ENCODE results near the gene WNT7B. TPM values are rescaled to one million over a fixed set of nuclear protein-coding genes. Genes with fewer than 3 reads are reported as not detected.

The WNT7B gene
- total and polyA plus RNA-seq, 10 of the 15 experiments (the other 5 are each of a cell fraction or from before 2014, with no cell fraction given), result 0.12 TPM; not detected in 9

DNA sequence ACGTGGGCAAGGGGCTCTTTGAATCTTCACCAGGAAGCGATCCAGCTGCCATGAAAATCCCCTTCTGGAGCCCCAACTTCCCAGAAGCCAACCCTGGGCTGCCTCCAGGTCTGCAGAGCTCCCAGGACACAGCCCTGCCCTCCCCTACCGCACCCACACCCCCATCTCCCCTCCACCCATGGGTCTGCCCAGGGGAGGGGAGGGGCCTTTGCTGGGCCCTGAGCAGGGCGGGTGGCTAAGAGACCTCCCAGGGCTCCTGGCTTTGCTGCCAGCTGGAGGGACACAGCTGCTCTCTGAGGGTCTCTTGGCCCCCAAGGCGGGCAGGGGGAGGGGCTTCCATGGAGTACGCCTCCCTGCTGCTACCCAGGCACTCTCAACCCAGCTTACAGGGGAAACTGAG lies 64.1 kb downstream of the WNT7B start:
- H3K36me3 ChIP-seq (ENCODE audit: control insufficient read depth in 2 of 2, insufficient read depth in 2 of 2, low read length in 1 of 2), result no peaks in the 10 kb centered on the region
- CTCF ChIA-PET, result no interaction called here
- FAIRE-seq (no peak), ATAC-seq (no peak), DNase-seq (ENCODE audit: low read depth, low spot score) (no peak)
- H3K79me2 ChIP-seq (ENCODE audit: control insufficient read depth, insufficient read depth, low read length), result no peaks in the 10 kb centered on the region
- WGBS (ENCODE audit: insufficient coverage, insufficient replicate concordance, low lambda C conversion rate, missing lambda C conversion rate), result 2% methylated on average over 5 of the region's 6 CpGs
- TF ChIP-seq MYB (IDR thresholded peaks at IDR 0.05; ENCODE audit: borderline replicate concordance, low read depth, low read length) (no peak), PAX8 (IDR thresholded peaks at IDR 0.05) (no peak), RFX5 (IDR thresholded peaks at IDR 0.05; ENCODE audit: low read depth, low read length) (no peak), ZNF207 (IDR thresholded peaks at IDR 0.05; ENCODE audit: borderline replicate concordance) (no peak), CBX3 (IDR thresholded peaks at IDR 0.05; ENCODE audit: borderline replicate concordance, low read depth) (no peak), RBBP5 (conservative IDR thresholded peaks at IDR 0.05) (no peak), JUND (IDR thresholded peaks at IDR 0.05; ENCODE audit: low read depth, low read length) (no peak), SMC3 (IDR thresholded peaks at IDR 0.05; ENCODE audit: borderline replicate concordance, low read length) (no peak)
- H3K4me3 ChIP-seq, result no peak overlapping the region
- no peak overlapping the region for H2AFZ ChIP-seq (ENCODE audit: control insufficient read depth, low read depth, low read length)
- H3K27ac ChIP-seq (ENCODE audit: control insufficient read depth, insufficient read depth), result no peak overlapping the region
- intact Hi-C loops (cut with micrococcal nuclease; ENCODE audit: unreplicated experiment), result no loop called here
- SMC1A ChIA-PET (ENCODE audit: uncharacterized antibody, unreplicated experiment), result no interaction called here
- no peaks in the 10 kb centered on the region for H3K27me3 ChIP-seq (replicated peaks in 1 of 2; ENCODE audit: control insufficient read depth in 2 of 2, insufficient read depth in 2 of 2, low read length in 1 of 2)
- no peaks in the 10 kb centered on the region for H4K20me1 ChIP-seq (ENCODE audit: control insufficient read depth, insufficient read depth)
- H3K9me3 ChIP-seq (replicated peaks; ENCODE audit: control insufficient read depth, insufficient read depth, low read length), result no peaks in the 10 kb centered on the region; the same call in 2 of the 3 replicates
- in situ Hi-C loops (cut with MboI), result no loop called here
- POLR2A ChIA-PET, result no interaction called here
- no peak overlapping the region for H3K4me2 ChIP-seq (ENCODE audit: control insufficient read depth, insufficient read depth)
- H3K9ac ChIP-seq (ENCODE audit: control insufficient read depth, insufficient read depth, low read length), result no peak overlapping the region
- RAD21 ChIA-PET (ENCODE audit: unreplicated experiment), result no interaction called here
- no TSS peak for BruUV-seq (replicated peaks)
- H3K4me1 ChIP-seq (ENCODE audit: control insufficient read depth, insufficient read depth, low read length), result no peaks in the 10 kb centered on the region

DNA sequence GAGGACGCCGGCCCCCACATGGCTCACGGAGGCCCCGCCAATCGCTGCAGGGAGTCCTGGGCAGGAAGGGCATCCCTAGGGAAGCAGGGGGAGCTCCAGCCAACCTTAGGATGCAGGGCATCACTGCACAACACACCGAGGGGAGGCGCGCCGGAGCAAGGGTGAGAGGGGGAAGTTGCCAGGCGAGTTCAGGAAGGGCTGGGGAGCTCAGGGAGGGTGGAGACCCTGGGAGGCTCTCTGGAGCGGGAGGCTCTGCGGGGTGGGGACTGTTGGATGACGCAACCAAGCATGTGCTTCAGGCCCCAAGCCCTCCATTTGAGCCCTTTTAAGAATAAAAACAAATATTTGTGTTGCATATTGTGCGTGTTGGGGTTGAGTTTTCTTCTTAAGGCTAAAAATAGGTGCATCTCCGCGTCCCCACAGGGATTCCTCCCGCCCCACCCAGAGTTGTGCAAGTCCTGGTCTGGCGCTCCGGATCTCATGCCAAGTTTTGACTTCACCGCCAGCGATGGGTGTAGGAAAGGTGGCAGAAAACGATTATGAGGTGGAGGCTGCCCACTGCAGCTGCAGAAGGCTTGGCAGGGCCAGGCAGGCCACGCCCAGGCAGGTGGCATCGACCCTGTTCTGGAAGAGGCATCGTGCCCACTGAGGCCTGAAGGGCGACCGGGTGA lies 65.2 kb downstream of the WNT7B start:
- intact Hi-C loops (cut with micrococcal nuclease; ENCODE audit: unreplicated experiment), result no loop called here
- no peak for TF ChIP-seq IKZF1 (conservative IDR thresholded peaks at IDR 0.05)
- no peak for TF ChIP-seq CBX5 (IDR thresholded peaks at IDR 0.05; ENCODE audit: low read depth)
- TF ChIP-seq, protein P1, sequence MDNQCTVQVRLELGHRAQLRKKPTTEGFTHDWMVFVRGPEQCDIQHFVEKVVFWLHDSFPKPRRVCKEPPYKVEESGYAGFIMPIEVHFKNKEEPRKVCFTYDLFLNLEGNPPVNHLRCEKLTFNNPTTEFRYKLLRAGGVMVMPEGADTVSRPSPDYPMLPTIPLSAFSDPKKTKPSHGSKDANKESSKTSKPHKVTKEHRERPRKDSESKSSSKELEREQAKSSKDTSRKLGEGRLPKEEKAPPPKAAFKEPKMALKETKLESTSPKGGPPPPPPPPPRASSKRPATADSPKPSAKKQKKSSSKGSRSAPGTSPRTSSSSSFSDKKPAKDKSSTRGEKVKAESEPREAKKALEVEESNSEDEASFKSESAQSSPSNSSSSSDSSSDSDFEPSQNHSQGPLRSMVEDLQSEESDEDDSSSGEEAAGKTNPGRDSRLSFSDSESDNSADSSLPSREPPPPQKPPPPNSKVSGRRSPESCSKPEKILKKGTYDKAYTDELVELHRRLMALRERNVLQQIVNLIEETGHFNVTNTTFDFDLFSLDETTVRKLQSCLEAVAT (IDR thresholded peaks at IDR 0.05), result no peak
- TF ChIP-seq, protein P2, sequence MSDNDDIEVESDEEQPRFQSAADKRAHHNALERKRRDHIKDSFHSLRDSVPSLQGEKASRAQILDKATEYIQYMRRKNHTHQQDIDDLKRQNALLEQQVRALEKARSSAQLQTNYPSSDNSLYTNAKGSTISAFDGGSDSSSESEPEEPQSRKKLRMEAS (IDR thresholded peaks at IDR 0.05; ENCODE audit: low read depth, low read length), result no peak
- no peak for TF ChIP-seq BACH1 (IDR thresholded peaks at IDR 0.05; ENCODE audit: borderline replicate concordance)
- TF ChIP-seq NFXL1 (IDR thresholded peaks at IDR 0.05; ENCODE audit: borderline replicate concordance), result no peak
- no peak for TF ChIP-seq SREBF2 (IDR thresholded peaks at IDR 0.05; ENCODE audit: low read length)
- TF ChIP-seq KDM1A (IDR thresholded peaks at IDR 0.05; ENCODE audit: borderline replicate concordance), result no peak
- TF ChIP-seq, protein P3, sequence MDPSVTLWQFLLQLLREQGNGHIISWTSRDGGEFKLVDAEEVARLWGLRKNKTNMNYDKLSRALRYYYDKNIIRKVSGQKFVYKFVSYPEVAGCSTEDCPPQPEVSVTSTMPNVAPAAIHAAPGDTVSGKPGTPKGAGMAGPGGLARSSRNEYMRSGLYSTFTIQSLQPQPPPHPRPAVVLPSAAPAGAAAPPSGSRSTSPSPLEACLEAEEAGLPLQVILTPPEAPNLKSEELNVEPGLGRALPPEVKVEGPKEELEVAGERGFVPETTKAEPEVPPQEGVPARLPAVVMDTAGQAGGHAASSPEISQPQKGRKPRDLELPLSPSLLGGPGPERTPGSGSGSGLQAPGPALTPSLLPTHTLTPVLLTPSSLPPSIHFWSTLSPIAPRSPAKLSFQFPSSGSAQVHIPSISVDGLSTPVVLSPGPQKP (IDR thresholded peaks at IDR 0.05; ENCODE audit: low read depth, low read length), result no peak
- no peak overlapping the region for H3K27ac ChIP-seq (ENCODE audit: control insufficient read depth, insufficient read depth)
- H2AFZ ChIP-seq (ENCODE audit: control insufficient read depth, low read depth, low read length), result no peak overlapping the region
- H3K36me3 ChIP-seq (ENCODE audit: control insufficient read depth in 2 of 2, insufficient read depth in 2 of 2, low read length in 1 of 2), result no peaks in the 10 kb centered on the region
- ChIA-PET SMC1A (ENCODE audit: uncharacterized antibody, unreplicated experiment) (no interaction called here), RAD21 (ENCODE audit: unreplicated experiment) (no interaction called here), POLR2A (interaction anchor here (0.6 kb wide), 1 partner anchor 296 kb away, joined by 5 read pairs; no protein-coding TSS in a partner anchor), CTCF (no interaction called here)
- DNase-seq (ENCODE audit: low read depth, low spot score), result no peak
- no peaks in the 10 kb centered on the region; the same call in 2 of the 3 replicates for H3K9me3 ChIP-seq (replicated peaks; ENCODE audit: control insufficient read depth, insufficient read depth, low read length)
- H4K20me1 ChIP-seq (ENCODE audit: control insufficient read depth, insufficient read depth), result no peaks in the 10 kb centered on the region
- no peaks in the 10 kb centered on the region for H3K79me2 ChIP-seq (ENCODE audit: control insufficient read depth, insufficient read depth, low read length)
- no peak overlapping the region for H3K4me2 ChIP-seq (ENCODE audit: control insufficient read depth, insufficient read depth)
- no peak for FAIRE-seq
- WGBS (ENCODE audit: insufficient coverage, insufficient replicate concordance, low lambda C conversion rate, missing lambda C conversion rate), result 33% methylated on average over 27 of the region's 27 CpGs
- H3K4me3 ChIP-seq, result no peak overlapping the region
- BruUV-seq (replicated peaks), result no TSS peak
- no peak for ATAC-seq
- in situ Hi-C loops (cut with MboI), result no loop called here
- no peak overlapping the region for H3K9ac ChIP-seq (ENCODE audit: control insufficient read depth, insufficient read depth, low read length)
- no peaks in the 10 kb centered on the region for H3K27me3 ChIP-seq (replicated peaks in 1 of 2; ENCODE audit: control insufficient read depth in 2 of 2, insufficient read depth in 2 of 2, low read length in 1 of 2)
- H3K4me1 ChIP-seq (ENCODE audit: control insufficient read depth, insufficient read depth, low read length), result no peaks in the 10 kb centered on the region
